HL-60 (cell line): ENCODE results near the gene C1orf210.

Source experiments
- POLR2AphosphoS5 ChIP-seq: IDR thresholded peaks from 2 replicates; pipeline ENCODE4 v1.6.1; 2012; ENCODE audit warnings: low read depth
- TF ChIP-seq, protein P1 (sequence below): IDR thresholded peaks from one replicate; pipeline ENCODE4 v1.5.1; 2011; ENCODE audit warnings: low read length, control low read depth, inconsistent platforms; ENCODE audit not compliant: insufficient read depth

DNA sequence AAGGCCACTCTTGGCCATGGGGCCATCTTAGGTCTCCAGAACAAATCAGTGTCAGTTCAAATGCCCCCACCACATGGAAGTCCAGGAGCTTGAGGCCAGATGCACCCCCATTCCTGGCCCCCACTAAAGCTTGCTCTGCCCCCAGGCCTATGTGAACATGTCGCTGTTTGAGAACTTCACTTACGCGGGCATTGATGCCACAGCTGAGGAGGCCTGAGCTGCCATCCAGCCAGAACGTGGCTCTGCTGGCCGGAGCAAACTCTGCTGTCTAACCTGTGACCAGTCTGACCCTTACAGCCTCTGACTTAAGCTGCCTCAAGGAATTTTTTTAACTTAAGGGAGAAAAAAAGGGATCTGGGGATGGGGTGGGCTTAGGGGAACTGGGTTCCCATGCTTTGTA lies 37.1 kb upstream of the C1orf210 start:
- TF ChIP-seq, protein P1, sequence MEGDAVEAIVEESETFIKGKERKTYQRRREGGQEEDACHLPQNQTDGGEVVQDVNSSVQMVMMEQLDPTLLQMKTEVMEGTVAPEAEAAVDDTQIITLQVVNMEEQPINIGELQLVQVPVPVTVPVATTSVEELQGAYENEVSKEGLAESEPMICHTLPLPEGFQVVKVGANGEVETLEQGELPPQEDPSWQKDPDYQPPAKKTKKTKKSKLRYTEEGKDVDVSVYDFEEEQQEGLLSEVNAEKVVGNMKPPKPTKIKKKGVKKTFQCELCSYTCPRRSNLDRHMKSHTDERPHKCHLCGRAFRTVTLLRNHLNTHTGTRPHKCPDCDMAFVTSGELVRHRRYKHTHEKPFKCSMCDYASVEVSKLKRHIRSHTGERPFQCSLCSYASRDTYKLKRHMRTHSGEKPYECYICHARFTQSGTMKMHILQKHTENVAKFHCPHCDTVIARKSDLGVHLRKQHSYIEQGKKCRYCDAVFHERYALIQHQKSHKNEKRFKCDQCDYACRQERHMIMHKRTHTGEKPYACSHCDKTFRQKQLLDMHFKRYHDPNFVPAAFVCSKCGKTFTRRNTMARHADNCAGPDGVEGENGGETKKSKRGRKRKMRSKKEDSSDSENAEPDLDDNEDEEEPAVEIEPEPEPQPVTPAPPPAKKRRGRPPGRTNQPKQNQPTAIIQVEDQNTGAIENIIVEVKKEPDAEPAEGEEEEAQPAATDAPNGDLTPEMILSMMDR: no peak
- no peak for TF ChIP-seq POLR2AphosphoS5
